Uterus (tissue), 2 donors: ENCODE data around the gene IGFL4.

Source experiments
- CTCF ChIP-seq, 4 experiments: fragments of 200-600 bp in 2 of 4; fragments of 450-650 bp in 2 of 4; sonication (generic) in 2 of 4; IDR thresholded peaks; one replicate each; pipeline ENCODE4 v1.5.1; 2016 to 2019; ENCODE audit warnings: antibody characterized with exemption in 4 of 4, mild to moderate bottlenecking in 2 of 4, moderate library complexity in 1 of 4
- POLR2A ChIP-seq, 2 donors: fragments of 450-650 bp; IDR thresholded peaks; one replicate each; pipeline ENCODE4 v1.6.1; 2016; ENCODE audit warnings: antibody characterized with exemption in 2 of 2, mild to moderate bottlenecking in 1 of 2, moderate library complexity in 1 of 2

GRCh38 chr19:46067691-46068090 is 26.9 kb upstream of the IGFL4 start:
- TF ChIP-seq CTCF (IDR thresholded peaks at IDR 0.05) (no peak), POLR2A (IDR thresholded peaks at IDR 0.05) (no peak)
